ENCODE measurements around the gene RASAL1. TPM values are rescaled to one million over a fixed set of nuclear protein-coding genes. Genes with fewer than 3 reads are reported as not detected.

RASAL1 gene
- polyA plus RNA-seq, 2 of the 4 experiments (the other 2 are of a cell fraction): 0.30 to 0.34 TPM

DNA sequence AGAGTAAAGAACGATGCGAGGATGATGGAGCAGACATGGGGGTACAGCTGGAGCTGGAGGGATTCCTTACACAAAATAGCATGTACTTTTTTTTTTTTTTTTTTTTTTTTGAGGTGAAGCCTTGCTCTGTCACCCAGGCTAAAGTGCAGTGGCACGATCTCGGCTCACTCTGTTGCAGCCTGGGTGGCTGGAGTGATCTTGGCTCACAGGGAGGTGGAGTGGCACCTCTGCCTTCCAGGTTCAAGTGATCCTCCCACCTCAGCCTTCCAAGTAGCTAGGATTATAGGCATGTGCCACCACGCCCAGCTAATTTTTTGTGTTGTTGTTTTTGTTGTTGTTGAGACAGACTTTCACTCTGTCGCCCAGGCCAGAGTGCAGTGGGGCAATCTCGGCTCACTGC lies 5.1 kb upstream of the RASAL1 start (continued):
- TF ChIP-seq REST (IDR thresholded peaks at IDR 0.05) (no peak), KDM1A (IDR thresholded peaks at IDR 0.05; ENCODE audit: low read depth) (no peak), PHF8 (IDR thresholded peaks at IDR 0.05; ENCODE audit: borderline replicate concordance, low read depth) (no peak), HOXB13 (CRISPR knock-in tag; IDR thresholded peaks at IDR 0.05; ENCODE audit: low read depth) (no peak), HOXB5 (CRISPR knock-in tag; IDR thresholded peaks at IDR 0.05) (no peak)

DNA sequence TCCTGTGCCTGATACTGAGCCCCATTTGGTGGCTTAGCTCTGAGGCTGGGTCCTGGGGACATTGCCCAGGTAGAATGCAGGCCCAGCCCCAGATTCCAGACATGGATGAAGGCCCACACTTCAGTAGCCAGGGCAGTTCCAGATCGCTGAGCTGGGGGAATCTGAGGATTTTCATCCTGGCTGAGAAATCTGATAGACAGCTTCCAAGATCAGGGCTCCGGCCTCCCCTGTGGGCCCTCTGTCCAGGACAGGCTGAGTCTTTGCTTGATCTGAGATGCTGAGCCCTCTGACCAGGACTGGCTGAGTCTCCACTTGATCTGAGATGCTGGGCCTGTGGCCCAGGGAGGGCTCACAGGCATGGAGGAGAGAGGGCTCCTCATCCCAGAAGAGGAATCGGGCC lies 3.3 kb upstream of the RASAL1 start:
- H3K9me3 ChIP-seq: no peaks in the 10 kb centered on the region
- ChIA-PET POLR2A (no interaction called here), CTCF (interaction anchor here (0.9 to 7.0 kb wide), 7 partner anchors 9 to 90 kb away, joined by 3 to 55 read pairs (median 10); partner anchors contain the start of gene CFAP73)
- H3K4me3 ChIP-seq: no peak overlapping the region
- ATAC-seq (no peak), FAIRE-seq (no peak), DNase-seq (ENCODE audit: low read depth in 1 of 2, low spot score in 1 of 2) (no peak)
- H3K4me1 ChIP-seq: peaks cover 15% of the 10 kb centered on the region
- 71% methylated on average over 3 of the region's 3 CpGs for WGBS (ENCODE audit: missing lambda C conversion rate)
- no peak overlapping the region for H3K27ac ChIP-seq
- H3K4me2 ChIP-seq: no peak overlapping the region
- no peak for TF ChIP-seq TP53 (CRISPR knock-in tag; IDR thresholded peaks at IDR 0.05)
- TF ChIP-seq EP300 (IDR thresholded peaks at IDR 0.05): no peak
- no peak for TF ChIP-seq CBX8 (IDR thresholded peaks at IDR 0.05)
- TF ChIP-seq JUN (IDR thresholded peaks at IDR 0.05): no peak
- TF ChIP-seq USF2 (IDR thresholded peaks at IDR 0.05): no peak
- TF ChIP-seq, protein P1, sequence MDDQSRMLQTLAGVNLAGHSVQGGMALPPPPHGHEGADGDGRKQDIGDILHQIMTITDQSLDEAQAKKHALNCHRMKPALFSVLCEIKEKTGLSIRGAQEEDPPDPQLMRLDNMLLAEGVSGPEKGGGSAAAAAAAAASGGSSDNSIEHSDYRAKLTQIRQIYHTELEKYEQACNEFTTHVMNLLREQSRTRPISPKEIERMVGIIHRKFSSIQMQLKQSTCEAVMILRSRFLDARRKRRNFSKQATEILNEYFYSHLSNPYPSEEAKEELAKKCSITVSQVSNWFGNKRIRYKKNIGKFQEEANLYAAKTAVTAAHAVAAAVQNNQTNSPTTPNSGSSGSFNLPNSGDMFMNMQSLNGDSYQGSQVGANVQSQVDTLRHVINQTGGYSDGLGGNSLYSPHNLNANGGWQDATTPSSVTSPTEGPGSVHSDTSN (IDR thresholded peaks at IDR 0.05): no peak

DNA sequence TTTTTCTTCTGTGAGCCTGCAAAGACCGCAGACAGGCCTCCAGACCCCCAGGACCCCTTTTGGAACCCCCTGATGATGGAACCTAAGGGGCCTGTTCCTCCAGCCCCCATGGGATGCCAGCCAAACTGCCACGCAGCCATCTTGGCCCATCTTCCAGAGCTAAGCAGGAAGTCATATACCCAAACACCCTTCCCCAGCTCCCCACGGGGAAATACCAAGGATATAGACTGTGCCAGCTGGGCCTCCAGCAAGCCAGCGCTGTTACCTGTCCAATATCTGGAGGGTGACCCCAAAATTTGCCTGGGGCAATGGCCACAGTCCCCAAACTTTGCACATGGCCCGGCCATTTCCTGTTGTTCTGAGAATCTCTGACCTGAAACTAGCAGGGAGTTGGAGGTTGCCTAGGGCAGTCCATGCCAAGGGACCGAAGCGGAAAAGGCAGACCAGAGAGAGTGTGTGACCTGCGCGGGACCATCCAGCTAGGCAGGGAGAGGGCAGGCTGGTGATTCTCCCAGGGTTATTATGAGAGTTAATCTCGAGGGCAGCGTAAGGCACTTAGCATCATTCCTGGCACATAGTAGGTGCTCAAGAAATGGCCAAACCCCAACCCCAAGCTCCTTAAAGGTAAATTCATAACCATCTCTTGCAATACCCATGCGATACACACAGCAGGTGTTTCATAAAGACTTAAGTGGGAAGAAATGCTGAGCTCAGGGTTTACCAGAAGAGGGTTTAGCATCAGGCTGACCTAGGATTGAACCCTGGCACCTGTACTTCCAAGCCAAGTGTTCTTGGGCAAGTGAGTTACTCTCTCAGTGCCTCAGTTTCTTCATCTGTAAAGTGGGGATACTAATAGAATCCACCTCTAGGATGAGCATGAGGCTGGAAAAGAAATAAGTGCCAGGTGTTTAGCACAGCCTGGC lies 2.6 kb upstream of the RASAL1 start:
- POLR2A ChIA-PET: no interaction called here
- H3K27ac ChIP-seq: no peak overlapping the region
- CTCF ChIA-PET: interaction anchor here (0.9 to 7.0 kb wide), 9 partner anchors 9 to 89 kb away, joined by 3 to 55 read pairs (median 10); partner anchors contain the start of gene CFAP73
- H3K4me3 ChIP-seq: no peak overlapping the region
- DNase-seq (ENCODE audit: low read depth in 1 of 2, low spot score in 1 of 2): no peak
- no peaks in the 10 kb centered on the region for H3K9me3 ChIP-seq
- H3K4me2 ChIP-seq: no peak overlapping the region
- 92% methylated on average over 11 of the region's 12 CpGs for WGBS (ENCODE audit: missing lambda C conversion rate)
- TF ChIP-seq MAFK (IDR thresholded peaks at IDR 0.05; ENCODE audit: partially characterized antibody) (peak; percentile 81), HOXB13 (CRISPR knock-in tag; IDR thresholded peaks at IDR 0.05; ENCODE audit: low read depth) (no peak)
- TF ChIP-seq, protein P2, sequence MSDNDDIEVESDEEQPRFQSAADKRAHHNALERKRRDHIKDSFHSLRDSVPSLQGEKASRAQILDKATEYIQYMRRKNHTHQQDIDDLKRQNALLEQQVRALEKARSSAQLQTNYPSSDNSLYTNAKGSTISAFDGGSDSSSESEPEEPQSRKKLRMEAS (IDR thresholded peaks at IDR 0.05): no peak
- TF ChIP-seq, protein P1 (IDR thresholded peaks at IDR 0.05): no peak
- peaks cover 15% of the 10 kb centered on the region for H3K4me1 ChIP-seq
- FAIRE-seq: no peak
- no peak for ATAC-seq
